Immature natural killer cell (primary cell): Measurements from ENCODE around the gene KIF6. TPM values are rescaled to one million over a fixed set of nuclear protein-coding genes. Genes with fewer than 3 reads are reported as not detected.
"Not testable (repeated sequence)": the region's sequence is repeated elsewhere in the genome, so short reads cannot be mapped to it uniquely, and the experiment has no call there.

Source experiments
- DNase-seq, 3 donors: peaks; one replicate each; pipeline ENCODE4 v3.0.0; 2022; ENCODE audit warnings: mixed read lengths in 1 of 3
- H3K27ac Mint-ChIP-seq, 6 donors: one replicate each; pipeline ENCODE4 v1.8.0; 2020; ENCODE audit warnings: mixed read lengths in 6 of 6, mild to moderate bottlenecking in 5 of 6, inconsistent platforms in 4 of 6, moderate library complexity in 3 of 6
- H3K27me3 Mint-ChIP-seq, 3 donors: one replicate each; pipeline ENCODE4 v1.8.0; 2020 to 2021; ENCODE audit warnings: low read depth in 3 of 3, mild to moderate bottlenecking in 3 of 3, mixed read lengths in 3 of 3, moderate library complexity in 3 of 3, inconsistent platforms in 1 of 3
- H3K36me3 Mint-ChIP-seq, 3 donors: one replicate each; pipeline ENCODE4 v1.8.0; 2020; ENCODE audit warnings: mixed read lengths in 3 of 3, inconsistent platforms in 2 of 3, mild to moderate bottlenecking in 2 of 3
- H3K4me1 Mint-ChIP-seq, 2 donors: one replicate each; pipeline ENCODE4 v1.8.0; 2020; ENCODE audit warnings: inconsistent platforms in 2 of 2, mild to moderate bottlenecking in 2 of 2, mixed read lengths in 2 of 2, moderate library complexity in 1 of 2
- H3K4me3 Mint-ChIP-seq, 5 donors: one replicate each; pipeline ENCODE4 v1.8.0; 2020; ENCODE audit warnings: mild to moderate bottlenecking in 5 of 5, mixed read lengths in 5 of 5, inconsistent platforms in 3 of 5, moderate library complexity in 3 of 5
- H3K9me3 Mint-ChIP-seq, 6 donors: one replicate each; pipeline ENCODE4 v1.8.0; 2020; ENCODE audit warnings: mild to moderate bottlenecking in 6 of 6, mixed read lengths in 6 of 6, inconsistent platforms in 4 of 6, moderate library complexity in 3 of 6
- polyA plus RNA-seq, 3 donors: library from polyadenylated mRNA; unstranded; fragments of 300-500 nt; fragmentation: Illumina TruSeq; gene quantifications; one replicate each; pipeline ENCODE4 v1.2.3, GENCODE V29; 2021

Gene KIF6
- polyA plus RNA-seq, 3 donors from 2014 or later = not detected

GRCh38 chr6:39499053-39499452, 226.2 kb downstream of the KIF6 start:
- no peak overlapping the region for H3K27ac Mint-ChIP-seq
- H3K9me3 Mint-ChIP-seq = peaks cover 19 to 41% (median 29%) of the 10 kb centered on the region in 6 donors
- H3K4me1 Mint-ChIP-seq = no peaks in the 10 kb centered on the region
- no peak for DNase-seq
- H3K4me3 Mint-ChIP-seq = no peak overlapping the region
- H3K27me3 Mint-ChIP-seq = peaks cover 7 to 15% (median 12%) of the 10 kb centered on the region in 3 donors
- peaks cover 0 to 14% (median 11%) of the 10 kb centered on the region in 3 donors for H3K36me3 Mint-ChIP-seq

GRCh38 chr6:39498096-39498495, 227.1 kb downstream of the KIF6 start:
- DNase-seq = no peak
- Mint-ChIP-seq H3K4me1 (peaks cover 0 to 5% of the 10 kb centered on the region in 2 donors), H3K27ac (no peak overlapping the region), H3K9me3 (peaks cover 17 to 33% (median 26%) of the 10 kb centered on the region in 6 donors), H3K4me3 (no peak overlapping the region), H3K36me3 (peaks cover 0 to 13% (median 11%) of the 10 kb centered on the region in 3 donors), H3K27me3 (peaks cover 6 to 15% (median 12%) of the 10 kb centered on the region in 3 donors)

GRCh38 chr6:39496915-39497314, 228.3 kb downstream of the KIF6 start:
- Mint-ChIP-seq H3K27ac (no peak overlapping the region), H3K4me1 (peaks cover 0 to 5% of the 10 kb centered on the region in 2 donors), H3K9me3 (peaks cover 6 to 21% (median 16%) of the 10 kb centered on the region in 6 donors), H3K27me3 (peaks cover 2 to 13% (median 12%) of the 10 kb centered on the region in 3 donors), H3K4me3 (no peak overlapping the region), H3K36me3 (peaks cover 0 to 7% (median 7%) of the 10 kb centered on the region in 3 donors)
- no peak for DNase-seq

GRCh38 chr6:39496456-39496855, 228.8 kb downstream of the KIF6 start:
- no peak for DNase-seq
- peaks cover 0 to 5% of the 10 kb centered on the region in 2 donors for H3K4me1 Mint-ChIP-seq
- peaks cover 2 to 11% (median 7%) of the 10 kb centered on the region in 3 donors for H3K27me3 Mint-ChIP-seq
- peaks cover 0 to 4% (median 2%) of the 10 kb centered on the region in 3 donors for H3K36me3 Mint-ChIP-seq
- peaks cover 2 to 17% (median 14%) of the 10 kb centered on the region in 6 donors for H3K9me3 Mint-ChIP-seq
- no peak overlapping the region for H3K4me3 Mint-ChIP-seq
- no peak overlapping the region for H3K27ac Mint-ChIP-seq

GRCh38 chr6:39495640-39496039, 229.6 kb downstream of the KIF6 start:
- Mint-ChIP-seq H3K27ac (no peak overlapping the region), H3K4me3 (no peak overlapping the region), H3K4me1 (peaks cover 0 to 5% of the 10 kb centered on the region in 2 donors), H3K9me3 (peaks cover 0 to 8% (median 7%) of the 10 kb centered on the region in 6 donors), H3K36me3 (no peaks in the 10 kb centered on the region), H3K27me3 (peaks cover 2 to 7% (median 4%) of the 10 kb centered on the region in 3 donors)
- DNase-seq = no peak

GRCh38 chr6:39494998-39495397, 230.2 kb downstream of the KIF6 start:
- no peak for DNase-seq
- H3K27me3 Mint-ChIP-seq = peaks cover 2 to 7% (median 4%) of the 10 kb centered on the region in 3 donors

GRCh38 chr6:39493777-39494176, 231.4 kb downstream of the KIF6 start:
- no peaks in the 10 kb centered on the region for H3K9me3 Mint-ChIP-seq
- no peak overlapping the region for H3K27ac Mint-ChIP-seq
- no peak for DNase-seq
- peaks cover 0 to 7% (median 2%) of the 10 kb centered on the region in 3 donors for H3K27me3 Mint-ChIP-seq
- no peak overlapping the region for H3K4me3 Mint-ChIP-seq
- H3K36me3 Mint-ChIP-seq = no peaks in the 10 kb centered on the region
- H3K4me1 Mint-ChIP-seq = peaks cover 0 to 5% of the 10 kb centered on the region in 2 donors

More at GRCh38 chr6:39494998-39495397, 230.2 kb downstream of the KIF6 start:
- no peak overlapping the region for H3K27ac Mint-ChIP-seq
- H3K4me3 Mint-ChIP-seq = no peak overlapping the region
- peaks cover 0 to 5% of the 10 kb centered on the region in 2 donors for H3K4me1 Mint-ChIP-seq
- no peaks in the 10 kb centered on the region for H3K36me3 Mint-ChIP-seq
- peaks cover 0 to 4% (median 2%) of the 10 kb centered on the region in 6 donors for H3K9me3 Mint-ChIP-seq

- Mint-ChIP-seq H3K27ac (no peak overlapping the region), H3K4me3 (no peak overlapping the region), H3K36me3 (no peaks in the 10 kb centered on the region), H3K4me1 (peaks cover 0 to 5% of the 10 kb centered on the region in 2 donors), H3K27me3 (peaks cover 0 to 7% (median 2%) of the 10 kb centered on the region in 3 donors), H3K9me3 (no peaks in the 10 kb centered on the region)
- DNase-seq = no peak
Measured at GRCh38 chr6:39493174-39493573, 232.0 kb downstream of the KIF6 start.

- peaks cover 0 to 10% (median 0%) of the 10 kb centered on the region in 3 donors for H3K27me3 Mint-ChIP-seq
- DNase-seq = no peak
- H3K9me3 Mint-ChIP-seq = no peaks in the 10 kb centered on the region
- no peak overlapping the region for H3K4me3 Mint-ChIP-seq
- peaks cover 0 to 5% of the 10 kb centered on the region in 2 donors for H3K4me1 Mint-ChIP-seq
- H3K36me3 Mint-ChIP-seq = no peaks in the 10 kb centered on the region
- H3K27ac Mint-ChIP-seq = no peak overlapping the region
Measured at GRCh38 chr6:39490108-39490507, 235.1 kb downstream of the KIF6 start.

- H3K4me3 Mint-ChIP-seq = no peak overlapping the region
- peaks cover 0 to 10% (median 4%) of the 10 kb centered on the region in 3 donors for H3K27me3 Mint-ChIP-seq
- H3K36me3 Mint-ChIP-seq = no peaks in the 10 kb centered on the region
- DNase-seq = no peak
- H3K4me1 Mint-ChIP-seq = peaks cover 0 to 2% of the 10 kb centered on the region in 2 donors
- peaks cover 0 to 1% (median 0%) of the 10 kb centered on the region in 6 donors for H3K9me3 Mint-ChIP-seq
- H3K27ac Mint-ChIP-seq = no peak overlapping the region
Measured at GRCh38 chr6:39488255-39488879, 236.8 kb downstream of the KIF6 start.

GRCh38 chr6:39484276-39484675, 240.9 kb downstream of the KIF6 start:
- DNase-seq = no peak
- Mint-ChIP-seq H3K36me3 (no peaks in the 10 kb centered on the region), H3K4me1 (no peaks in the 10 kb centered on the region), H3K4me3 (no peak overlapping the region), H3K27me3 (peaks cover 0 to 14% (median 8%) of the 10 kb centered on the region in 3 donors), H3K27ac (no peak overlapping the region), H3K9me3 (peaks cover 0 to 1% (median 0%) of the 10 kb centered on the region in 6 donors)

GRCh38 chr6:39479819-39480218, 245.4 kb downstream of the KIF6 start:
- H3K9me3 Mint-ChIP-seq, H3K4me3 Mint-ChIP-seq, H3K4me1 Mint-ChIP-seq, H3K36me3 Mint-ChIP-seq, DNase-seq, H3K27ac Mint-ChIP-seq: not testable (repeated sequence)
- peaks cover 2 to 14% (median 10%) of the 10 kb centered on the region in 3 donors for H3K27me3 Mint-ChIP-seq

- peaks cover 2 to 17% (median 6%) of the 10 kb centered on the region in 3 donors for H3K27me3 Mint-ChIP-seq
- DNase-seq = no peak
- no peak overlapping the region for H3K4me3 Mint-ChIP-seq
- no peak overlapping the region for H3K27ac Mint-ChIP-seq
- no peaks in the 10 kb centered on the region for H3K9me3 Mint-ChIP-seq
- peaks cover 0 to 3% (median 0%) of the 10 kb centered on the region in 3 donors for H3K36me3 Mint-ChIP-seq
- peaks cover 21 to 27% of the 10 kb centered on the region in 2 donors for H3K4me1 Mint-ChIP-seq
Measured at GRCh38 chr6:39476670-39477069, 248.5 kb downstream of the KIF6 start.

- Mint-ChIP-seq H3K9me3 (peaks cover 0 to 1% (median 0%) of the 10 kb centered on the region in 6 donors), H3K27me3 (peaks cover 2 to 15% (median 6%) of the 10 kb centered on the region in 3 donors), H3K36me3 (peaks cover 0 to 3% (median 0%) of the 10 kb centered on the region in 3 donors), H3K4me1 (peaks cover 22 to 27% of the 10 kb centered on the region in 2 donors), H3K4me3 (no peak overlapping the region), H3K27ac (no peak overlapping the region)
- no peak for DNase-seq
Measured at GRCh38 chr6:39476151-39476550, 249.1 kb downstream of the KIF6 start.
